Inflammatory macrophage treated with lipopolysaccharide for 4 hours (primary cell): Measurements from ENCODE around the gene NDUFS4.
A peak's percentile ranks its signal among the peaks of the same experiment; 100 is the strongest.
"Not testable (repeated sequence)": the region's sequence is repeated elsewhere in the genome, so short reads cannot be mapped to it uniquely, and the experiment has no call there.

Source experiments
- DNase-seq: peaks from one replicate; pipeline ENCODE4 v3.0.0-alpha.2; 2020

NDUFS4 gene

DNA sequence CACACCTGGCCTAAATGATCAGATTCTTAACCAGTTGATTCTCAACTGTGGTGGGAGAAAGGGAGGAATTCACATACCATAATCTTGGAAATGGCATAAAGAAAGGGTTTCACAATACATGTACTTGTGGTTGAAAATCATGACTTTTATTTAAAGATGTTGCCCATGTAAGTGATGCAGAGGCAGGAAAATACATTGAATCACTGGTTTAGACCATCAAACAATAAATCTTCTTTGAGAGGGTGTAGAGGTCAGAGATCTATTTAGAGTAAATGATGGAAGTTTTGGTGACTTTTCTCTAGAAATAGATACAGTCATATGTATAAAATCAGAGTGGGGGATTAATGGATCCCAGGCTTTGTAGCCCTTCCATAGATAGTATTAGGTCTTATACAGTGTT lies 15.4 kb downstream of the NDUFS4 start:
- DNase-seq, result no peak

DNA sequence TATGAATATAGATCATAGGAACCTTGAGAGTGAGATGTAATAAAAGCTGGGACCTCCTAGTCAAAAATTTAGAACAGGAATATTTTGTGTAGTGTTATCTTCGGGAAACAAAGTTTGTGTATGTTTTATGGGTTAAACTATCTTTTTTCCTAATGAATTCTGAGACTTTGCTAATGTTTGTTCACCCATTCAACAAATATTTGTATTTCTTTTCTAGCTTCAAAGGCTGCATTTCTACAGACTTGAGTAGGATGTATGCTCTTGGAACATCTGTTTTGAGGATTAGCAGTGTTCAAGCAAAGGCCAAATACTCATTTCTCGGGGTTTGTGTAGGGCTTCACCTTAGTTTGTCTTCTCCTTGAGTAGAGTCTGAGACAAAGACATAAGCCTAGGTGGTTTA lies 16.2 kb downstream of the NDUFS4 start:
- no peak for DNase-seq

- no peak for DNase-seq
These were observed 18.4 kb downstream of the NDUFS4 start for GRCh38 chr5:53578854-53579253.

DNA sequence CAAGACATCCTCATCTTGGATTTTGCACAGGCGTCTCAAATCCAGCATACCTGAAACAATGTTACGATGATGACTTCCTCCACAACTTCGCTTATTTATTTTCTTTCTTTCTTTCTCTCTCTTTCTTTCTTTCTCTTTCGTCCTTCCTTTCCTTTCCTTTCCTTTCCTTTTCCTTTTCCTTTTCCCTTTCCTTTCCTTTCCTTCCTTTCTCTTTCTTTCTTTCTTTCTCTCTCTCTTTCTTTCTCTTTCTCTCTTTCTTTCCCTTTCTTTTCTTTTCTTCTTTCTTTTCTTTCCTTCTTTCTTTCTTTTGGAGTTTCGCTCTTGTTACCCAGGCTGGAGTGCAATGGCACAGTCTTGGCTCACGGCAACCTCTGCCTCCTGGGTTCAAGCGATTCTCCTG lies 20.1 kb downstream of the NDUFS4 start:
- no peak for DNase-seq

GRCh38 chr5:53582225-53582624 lies 21.8 kb downstream of the NDUFS4 start:
- no peak for DNase-seq

DNA sequence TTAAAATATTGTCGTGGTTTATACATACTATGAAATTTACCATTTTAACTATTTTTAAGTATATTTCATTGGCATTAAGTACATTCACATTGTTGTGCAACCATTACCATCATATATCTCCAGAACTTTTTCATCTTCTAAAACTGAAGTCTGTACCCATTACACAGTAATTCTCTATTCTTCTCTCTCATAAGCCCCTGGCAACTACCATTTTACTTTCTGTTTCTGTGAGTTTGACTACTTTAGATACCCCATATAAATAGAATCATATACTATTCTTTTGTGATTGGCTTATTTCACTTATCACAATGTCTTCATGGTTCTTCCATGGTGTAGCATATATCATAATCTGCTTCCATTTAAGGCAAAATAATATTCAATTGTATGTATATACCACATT lies 30.3 kb downstream of the NDUFS4 start:
- DNase-seq, result no peak

- no peak for DNase-seq
These were observed 34.0 kb downstream of the NDUFS4 start for GRCh38 chr5:53594419-53594818.

DNA sequence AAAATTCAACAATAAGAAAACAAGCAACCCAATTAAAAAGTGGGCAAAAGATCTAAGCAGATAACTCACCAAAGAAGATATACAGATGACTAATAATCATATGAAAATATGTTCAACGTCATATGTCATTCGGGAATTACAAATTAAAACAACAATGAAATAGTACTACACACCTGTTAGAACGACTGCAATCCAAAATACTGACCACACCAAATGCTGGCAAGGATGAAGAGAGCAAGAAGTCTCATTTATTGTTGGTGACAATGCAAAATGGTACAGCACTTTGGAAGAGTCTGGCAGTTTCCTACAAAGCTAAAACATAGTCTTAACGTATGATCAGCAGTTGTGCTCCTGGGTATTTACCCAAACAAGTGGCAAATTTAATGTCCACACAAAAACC lies 37.5 kb downstream of the NDUFS4 start:
- DNase-seq, result no peak

DNA sequence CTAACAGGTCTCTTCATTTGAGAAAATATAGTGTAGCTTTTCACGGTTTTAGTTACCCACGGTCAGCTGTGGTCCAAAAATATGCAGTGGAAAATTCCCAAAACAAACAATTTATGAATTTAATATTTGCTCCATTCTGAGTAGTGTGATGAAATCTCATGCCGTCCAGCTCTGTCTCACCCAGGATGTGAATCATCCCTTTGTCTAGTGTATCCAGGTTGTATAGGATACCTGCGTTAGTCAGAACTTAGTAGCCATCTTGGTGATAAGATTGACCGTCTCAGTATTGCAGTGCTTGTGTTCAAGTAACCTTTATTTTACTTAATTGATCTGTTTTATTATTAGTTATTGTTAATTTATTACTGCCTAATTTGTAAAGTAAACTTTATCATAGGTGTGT lies 41.1 kb downstream of the NDUFS4 start:
- DNase-seq, result no peak

DNA sequence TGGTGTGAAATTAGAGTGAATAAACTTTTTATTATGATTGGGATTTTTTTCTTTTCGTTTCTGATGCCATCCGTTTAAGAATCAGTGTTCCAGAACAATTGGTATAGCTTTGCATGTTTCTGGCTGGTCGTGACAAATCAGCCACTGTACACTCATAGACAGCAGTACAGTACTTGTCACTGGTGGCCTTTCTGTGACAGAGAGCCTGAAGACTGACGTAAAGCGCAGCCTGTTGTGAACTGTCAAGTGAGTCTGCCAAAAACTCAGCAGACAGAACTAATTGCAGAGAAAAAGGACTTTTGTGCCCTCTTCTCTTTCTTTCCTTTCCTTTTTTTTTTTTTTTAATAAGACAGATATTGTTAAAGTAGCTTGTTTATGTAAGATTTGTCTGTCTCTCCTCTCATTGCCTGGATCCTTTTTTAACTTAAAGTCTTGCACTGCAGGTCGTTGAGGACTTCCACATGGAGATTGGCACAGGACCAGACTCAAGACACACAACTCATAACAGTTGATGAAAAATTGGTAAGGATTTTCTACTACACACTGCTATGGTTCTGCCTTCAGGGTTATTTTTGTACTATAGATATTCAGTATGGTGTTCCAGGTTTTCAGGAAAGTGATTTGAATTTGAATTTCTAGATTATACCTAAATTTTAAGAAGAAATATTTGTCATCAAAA lies 42.7 kb downstream of the NDUFS4 start:
- DNase-seq, result no peak

DNA sequence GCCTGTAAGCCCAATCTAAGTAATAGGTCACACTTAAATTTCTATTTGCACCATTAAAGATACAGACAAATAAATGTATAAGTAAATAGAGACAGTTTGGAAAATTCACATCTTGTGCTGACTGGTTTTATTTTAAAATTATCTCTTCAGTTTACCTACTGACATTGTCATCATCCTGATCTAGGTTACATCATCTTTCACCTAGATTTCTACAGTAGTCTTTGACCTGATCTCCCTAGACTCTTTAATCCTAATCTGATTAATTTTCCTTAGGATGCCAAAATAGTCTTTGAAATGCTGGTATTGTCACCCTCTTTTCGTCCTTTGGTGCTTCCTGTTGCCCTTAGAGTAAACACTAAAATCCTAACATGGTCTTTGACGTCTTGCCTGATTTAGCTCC lies 43.9 kb downstream of the NDUFS4 start:
- DNase-seq, result no peak

DNA sequence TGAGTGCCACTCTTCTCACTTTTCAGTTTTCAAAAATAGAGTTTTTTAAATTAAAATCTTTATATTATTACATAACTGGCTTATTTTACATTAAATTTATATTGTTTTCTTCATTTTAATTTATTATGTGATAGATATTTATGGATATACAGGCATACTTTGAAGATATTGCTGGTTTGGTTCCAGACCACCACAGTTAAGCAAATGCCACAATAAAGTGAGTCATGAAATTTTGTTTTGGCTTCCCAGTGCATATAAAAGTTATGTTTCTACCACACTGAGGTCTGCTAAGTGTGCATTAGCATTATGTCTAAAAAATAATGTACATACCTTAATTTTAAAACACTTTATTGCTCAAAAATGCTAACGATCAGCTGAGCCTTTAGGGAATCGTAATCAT lies 47.4 kb downstream of the NDUFS4 start:
- DNase-seq, result no peak

DNA sequence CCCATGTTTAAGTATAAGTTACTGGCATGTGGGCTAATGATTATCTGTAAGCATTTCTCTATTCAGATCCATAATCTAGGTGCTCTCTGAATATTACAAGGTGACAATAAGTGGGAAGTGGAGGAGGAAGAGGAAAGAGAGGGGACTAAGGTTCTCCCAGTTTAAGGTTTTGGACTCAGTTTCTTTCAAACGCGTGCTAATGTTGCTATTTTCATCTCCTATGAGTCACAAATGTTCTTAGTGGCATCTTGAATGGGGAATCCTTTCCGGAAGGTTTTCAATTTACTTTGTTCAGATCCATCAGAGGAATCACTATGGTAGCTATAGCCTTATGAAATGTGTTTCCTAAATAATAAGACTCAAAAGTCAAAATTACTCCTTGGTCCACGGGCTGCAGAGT lies 48.5 kb downstream of the NDUFS4 start:
- not testable (repeated sequence) for DNase-seq

GRCh38 chr5:53613061-53613460 lies 52.6 kb downstream of the NDUFS4 start:
- no peak for DNase-seq

GRCh38 chr5:53613536-53613935 lies 53.1 kb downstream of the NDUFS4 start:
- DNase-seq, result peak; percentile 77

GRCh38 chr5:53614376-53614885 lies 54.0 kb downstream of the NDUFS4 start:
- no peak for DNase-seq

- no peak for DNase-seq
These were observed 56.6 kb downstream of the NDUFS4 start for GRCh38 chr5:53616939-53617549.

GRCh38 chr5:53631251-53631650 lies 70.8 kb downstream of the NDUFS4 start:
- DNase-seq, result no peak

DNA sequence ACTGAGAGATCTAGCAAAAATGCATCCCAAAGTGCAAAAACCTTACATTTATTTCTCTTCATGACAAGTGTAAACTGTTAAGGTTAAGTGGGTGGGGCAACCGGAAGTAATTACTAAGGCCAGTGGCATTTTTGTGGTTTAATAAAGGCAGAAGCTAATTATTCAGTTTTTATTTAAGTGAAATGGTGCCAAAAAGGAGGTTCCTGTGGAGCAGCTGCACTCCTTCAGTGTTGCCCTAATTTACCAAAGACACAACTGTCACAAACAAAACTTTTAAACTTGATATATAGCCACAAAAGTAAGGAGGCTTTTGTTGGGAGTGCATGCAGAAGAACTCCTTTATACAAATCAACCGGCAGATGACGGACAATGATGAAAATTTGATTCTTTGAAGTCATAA lies 81.6 kb downstream of the NDUFS4 start:
- no peak for DNase-seq

DNA sequence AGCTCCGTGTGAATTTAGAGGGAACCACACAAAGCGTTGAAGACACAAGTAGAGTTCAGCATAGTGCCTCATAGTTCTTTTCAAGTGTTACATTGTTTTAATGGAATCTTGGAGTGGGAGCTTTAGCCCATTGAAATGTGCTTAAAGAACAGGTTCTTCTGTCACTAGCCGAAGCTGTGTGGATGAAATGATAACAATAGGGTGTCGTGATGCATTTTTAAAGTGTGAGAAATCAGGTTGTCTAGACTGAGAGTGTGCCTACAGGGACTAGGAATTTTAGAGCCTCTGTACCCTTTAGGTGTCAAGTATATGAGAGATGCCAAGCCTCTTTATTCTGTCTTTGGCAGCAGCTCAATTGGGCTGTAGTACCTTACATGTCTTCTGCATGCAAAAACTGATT lies 83.0 kb downstream of the NDUFS4 start:
- no peak for DNase-seq

DNA sequence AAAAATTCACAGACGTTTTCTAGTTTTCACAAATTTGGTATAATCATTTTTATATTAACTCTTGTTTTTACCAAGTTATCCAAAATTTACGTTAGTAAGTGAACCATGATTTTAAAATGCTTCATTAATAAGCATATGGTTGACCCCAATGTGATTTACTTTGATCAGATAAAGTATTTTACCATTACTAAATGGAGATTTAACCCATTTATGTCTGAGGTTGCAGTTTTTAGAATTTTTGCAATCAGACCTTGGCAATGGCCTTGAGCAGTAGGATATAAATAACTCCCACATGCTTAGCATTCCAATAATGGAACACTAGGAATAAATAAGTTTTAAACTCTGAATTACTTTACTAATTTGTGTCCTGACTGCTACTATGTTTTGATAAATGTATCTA lies 84.6 kb downstream of the NDUFS4 start:
- DNase-seq, result no peak

DNA sequence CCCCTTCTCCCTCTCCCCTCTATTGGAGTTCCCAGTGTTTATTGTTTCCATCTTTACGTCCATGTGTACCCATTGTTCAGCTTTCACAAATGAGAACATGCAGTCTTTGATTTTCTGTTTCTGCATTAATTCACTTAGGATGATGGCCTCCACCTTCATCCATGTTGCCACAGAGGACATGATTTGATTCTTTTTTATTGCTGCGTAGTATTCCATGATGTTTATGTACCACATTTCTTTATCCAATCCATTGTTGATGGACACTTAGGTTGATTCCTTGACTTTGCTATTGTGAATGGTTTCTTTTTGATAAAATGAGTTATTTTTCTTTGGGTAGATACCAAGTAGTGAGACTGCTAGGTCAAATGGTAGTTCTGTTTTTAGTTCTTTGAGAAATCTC lies 88.9 kb downstream of the NDUFS4 start:
- no peak for DNase-seq

- DNase-seq, result not testable (repeated sequence)
These were observed 100.1 kb downstream of the NDUFS4 start for GRCh38 chr5:53660573-53660972.

- DNase-seq, result not testable (repeated sequence)
These were observed 104.9 kb downstream of the NDUFS4 start for GRCh38 chr5:53665313-53665712.

DNA sequence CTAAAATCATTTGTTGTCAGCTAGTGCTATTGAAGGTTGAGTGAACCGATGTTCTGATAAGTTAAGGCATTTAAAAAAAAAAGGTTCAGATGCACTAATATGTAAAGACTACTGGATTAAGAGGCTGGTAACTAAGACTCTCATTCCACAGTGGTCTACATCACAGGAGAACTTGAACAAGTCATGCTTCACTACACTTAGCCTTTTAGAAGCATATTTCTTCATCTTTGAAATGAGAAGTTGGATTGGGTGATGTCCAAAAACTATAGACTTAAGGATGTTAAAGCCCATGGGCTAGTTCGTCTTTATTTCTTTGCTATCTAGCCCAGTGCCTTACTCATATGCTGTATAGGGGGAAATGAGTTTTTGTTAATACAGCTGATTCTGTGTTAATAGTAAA lies 107.2 kb downstream of the NDUFS4 start:
- DNase-seq, result no peak
